ENCODE data around the gene CAPN11.
"Not testable (repeated sequence)": the region's sequence is repeated elsewhere in the genome, so short reads cannot be mapped to it uniquely, and the experiment has no call there.

Gene CAPN11

DNA sequence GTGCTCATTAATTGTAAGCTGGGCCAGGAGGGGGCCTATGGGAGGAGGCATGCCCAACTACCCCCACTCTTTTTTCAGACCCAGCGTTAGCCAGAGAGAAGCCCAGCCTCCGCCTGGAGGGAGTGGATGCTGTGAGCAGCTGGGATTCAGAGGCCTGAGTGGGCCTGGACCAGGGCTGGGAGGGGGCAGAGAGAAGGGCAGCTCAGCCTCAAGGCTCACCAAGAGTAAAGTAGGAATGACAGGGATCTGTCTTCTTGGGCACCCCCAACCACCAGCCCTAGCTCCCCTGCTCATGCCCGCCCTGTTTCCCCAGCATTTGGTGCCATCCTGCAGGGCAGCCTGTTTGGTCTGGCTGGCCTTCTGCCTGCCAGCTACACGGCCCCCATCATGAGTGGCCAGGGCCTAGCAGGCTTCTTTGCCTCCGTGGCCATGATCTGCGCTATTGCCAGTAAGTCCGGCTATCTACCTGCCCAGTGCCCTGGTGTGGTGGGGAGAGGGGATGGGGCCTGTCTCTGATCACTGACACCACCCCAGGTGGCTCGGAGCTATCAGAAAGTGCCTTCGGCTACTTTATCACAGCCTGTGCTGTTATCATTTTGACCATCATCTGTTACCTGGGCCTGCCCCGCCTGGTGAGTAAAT lies 71.5 kb downstream of the CAPN11 start:
- no peak for DNase-seq

DNA sequence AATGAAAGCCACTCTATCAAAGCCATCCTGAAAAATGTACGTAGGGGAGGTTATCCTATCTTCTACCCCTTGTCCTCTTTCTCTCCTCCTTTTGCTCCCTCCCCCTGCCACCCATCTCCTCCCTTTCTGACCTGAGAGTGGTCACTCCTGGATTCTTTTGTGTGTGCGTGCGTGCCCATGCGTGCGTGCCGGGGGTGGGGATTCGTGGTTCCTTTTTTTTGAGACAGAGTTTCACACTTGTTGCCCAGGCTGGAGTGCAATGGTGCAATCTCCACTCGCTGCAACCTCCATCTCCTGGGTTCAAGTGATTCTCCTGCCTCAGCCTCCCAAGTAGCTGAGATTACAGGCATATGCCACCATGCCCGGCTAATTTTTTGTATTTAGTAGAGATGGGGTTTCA lies 72.8 kb downstream of the CAPN11 start:
- DNase-seq, result not testable (repeated sequence)

GRCh38 chr6:44232676-44233566 lies 74.3 kb downstream of the CAPN11 start:
- DNase-seq, result no peak

- no peak for DNase-seq
Observed at GRCh38 chr6:44233567-44234100, 75.0 kb downstream of the CAPN11 start.

All from CD4-positive, alpha-beta T cell treated with Interleukin-12 subunit alpha and Interleukin-12 subunit beta, for 1 hour (primary cell).